Chondrocyte (in vitro differentiated cells): ENCODE data around the gene PGLYRP4. TPM values are rescaled to one million over a fixed set of nuclear protein-coding genes. Genes with fewer than 3 reads are reported as not detected.

Experiments used
- DNase-seq: peaks from one replicate; pipeline ENCODE4 v3.0.0; 2021; ENCODE audit warnings: mixed read lengths, low spot score
- H3K27ac Mint-ChIP-seq: one replicate; pipeline ENCODE4 v1.8.0; 2021; ENCODE audit warnings: mild to moderate bottlenecking, moderate library complexity, mixed read lengths; ENCODE audit not compliant: unreplicated experiment
- H3K27me3 Mint-ChIP-seq: 2 replicates; pipeline ENCODE4 v1.8.0; 2021; ENCODE audit warnings: low read depth, mixed read lengths
- H3K36me3 Mint-ChIP-seq: 2 replicates; pipeline ENCODE4 v1.8.0; 2021; ENCODE audit warnings: low read depth, mixed read lengths
- H3K4me1 Mint-ChIP-seq: 2 replicates; pipeline ENCODE4 v1.8.0; 2021; ENCODE audit warnings: low read depth, mild to moderate bottlenecking, mixed read lengths
- H3K4me3 Mint-ChIP-seq: one replicate; pipeline ENCODE4 v1.8.0; 2021; ENCODE audit warnings: mild to moderate bottlenecking, moderate library complexity, mixed read lengths; ENCODE audit not compliant: unreplicated experiment
- H3K9me3 Mint-ChIP-seq: 2 replicates; pipeline ENCODE4 v1.8.0; 2021; ENCODE audit warnings: low read depth, mixed read lengths
- total RNA-seq: library from RNA; stranded (reverse); gene quantifications from 3 replicates; pipeline ENCODE4 v1.2.1, GENCODE V29; 2021
- TF ChIP-seq, protein P1 (sequence below): fragments of 200-600 bp; sonication (generic); IDR thresholded peaks from 2 replicates; pipeline ENCODE4 v1.5.0; 2021; ENCODE audit warnings: antibody characterized with exemption, mild to moderate bottlenecking, moderate library complexity

The PGLYRP4 gene
- total RNA-seq, 1 donor from 2014 or later, result not detected

DNA sequence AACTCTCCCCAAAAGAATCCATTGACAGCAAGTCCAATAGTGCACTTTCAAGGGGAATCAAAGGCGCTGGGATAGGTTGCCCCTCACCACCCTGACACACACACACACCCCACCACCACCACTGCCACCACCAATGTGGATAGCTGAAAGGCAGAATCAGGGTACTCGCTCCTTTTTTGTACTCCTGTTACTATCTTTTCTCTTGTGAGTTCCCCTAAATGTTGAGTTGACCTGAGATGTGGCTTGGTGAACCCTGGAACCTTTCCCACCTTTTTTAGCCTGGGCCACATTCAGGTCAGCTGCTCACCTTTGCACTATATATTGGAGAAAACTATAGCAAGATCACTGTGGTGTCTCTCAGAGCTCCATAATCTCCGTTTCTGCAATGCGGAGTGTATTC, 38.4 kb upstream of the PGLYRP4 start:
- H3K36me3 Mint-ChIP-seq, result peaks cover 2% of the 10 kb centered on the region
- no peak overlapping the region for H3K4me3 Mint-ChIP-seq
- TF ChIP-seq, protein P1, sequence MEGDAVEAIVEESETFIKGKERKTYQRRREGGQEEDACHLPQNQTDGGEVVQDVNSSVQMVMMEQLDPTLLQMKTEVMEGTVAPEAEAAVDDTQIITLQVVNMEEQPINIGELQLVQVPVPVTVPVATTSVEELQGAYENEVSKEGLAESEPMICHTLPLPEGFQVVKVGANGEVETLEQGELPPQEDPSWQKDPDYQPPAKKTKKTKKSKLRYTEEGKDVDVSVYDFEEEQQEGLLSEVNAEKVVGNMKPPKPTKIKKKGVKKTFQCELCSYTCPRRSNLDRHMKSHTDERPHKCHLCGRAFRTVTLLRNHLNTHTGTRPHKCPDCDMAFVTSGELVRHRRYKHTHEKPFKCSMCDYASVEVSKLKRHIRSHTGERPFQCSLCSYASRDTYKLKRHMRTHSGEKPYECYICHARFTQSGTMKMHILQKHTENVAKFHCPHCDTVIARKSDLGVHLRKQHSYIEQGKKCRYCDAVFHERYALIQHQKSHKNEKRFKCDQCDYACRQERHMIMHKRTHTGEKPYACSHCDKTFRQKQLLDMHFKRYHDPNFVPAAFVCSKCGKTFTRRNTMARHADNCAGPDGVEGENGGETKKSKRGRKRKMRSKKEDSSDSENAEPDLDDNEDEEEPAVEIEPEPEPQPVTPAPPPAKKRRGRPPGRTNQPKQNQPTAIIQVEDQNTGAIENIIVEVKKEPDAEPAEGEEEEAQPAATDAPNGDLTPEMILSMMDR, result no peak
- no peak overlapping the region for H3K27ac Mint-ChIP-seq
- H3K9me3 Mint-ChIP-seq, result peaks cover 12% of the 10 kb centered on the region
- H3K4me1 Mint-ChIP-seq, result no peaks in the 10 kb centered on the region
- no peak for DNase-seq
- peaks cover 11% of the 10 kb centered on the region for H3K27me3 Mint-ChIP-seq

DNA sequence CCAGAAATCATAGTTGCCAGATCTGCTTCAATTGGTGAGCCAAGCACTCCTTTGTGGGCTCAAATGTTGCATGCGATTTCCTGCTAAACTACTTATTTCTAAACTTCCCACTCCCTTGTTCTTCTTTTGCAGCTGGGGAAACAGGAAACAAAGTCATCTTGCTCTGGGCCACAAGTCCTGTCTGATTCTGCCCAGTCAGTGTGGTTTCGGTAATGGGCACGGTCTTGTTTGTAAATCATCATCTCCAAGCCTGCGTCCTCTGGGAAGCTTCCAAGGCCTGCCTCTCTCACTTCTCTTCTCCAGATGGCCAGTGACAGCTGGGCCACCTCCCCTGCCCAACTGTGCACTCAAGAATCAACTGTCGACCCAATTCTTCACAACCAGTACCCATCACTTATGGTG, 37.9 kb upstream of the PGLYRP4 start:
- no peak for DNase-seq
- TF ChIP-seq, protein P1, result no peak
- peaks cover 9% of the 10 kb centered on the region for H3K27me3 Mint-ChIP-seq
- H3K36me3 Mint-ChIP-seq, result peaks cover 4% of the 10 kb centered on the region
- no peak overlapping the region for H3K27ac Mint-ChIP-seq
- no peaks in the 10 kb centered on the region for H3K4me1 Mint-ChIP-seq
- H3K9me3 Mint-ChIP-seq, result peaks cover 17% of the 10 kb centered on the region
- H3K4me3 Mint-ChIP-seq, result no peak overlapping the region

- peaks cover 7% of the 10 kb centered on the region for H3K27me3 Mint-ChIP-seq
- H3K27ac Mint-ChIP-seq, result no peak overlapping the region
- no peak overlapping the region for H3K4me3 Mint-ChIP-seq
- peaks cover 4% of the 10 kb centered on the region for H3K36me3 Mint-ChIP-seq
- DNase-seq, result no peak
- no peaks in the 10 kb centered on the region for H3K4me1 Mint-ChIP-seq
- TF ChIP-seq, protein P1, result no peak
- peaks cover 23% of the 10 kb centered on the region for H3K9me3 Mint-ChIP-seq
Observed at GRCh38 chr1:153384958-153385580, 36.4 kb upstream of the PGLYRP4 start.

DNA sequence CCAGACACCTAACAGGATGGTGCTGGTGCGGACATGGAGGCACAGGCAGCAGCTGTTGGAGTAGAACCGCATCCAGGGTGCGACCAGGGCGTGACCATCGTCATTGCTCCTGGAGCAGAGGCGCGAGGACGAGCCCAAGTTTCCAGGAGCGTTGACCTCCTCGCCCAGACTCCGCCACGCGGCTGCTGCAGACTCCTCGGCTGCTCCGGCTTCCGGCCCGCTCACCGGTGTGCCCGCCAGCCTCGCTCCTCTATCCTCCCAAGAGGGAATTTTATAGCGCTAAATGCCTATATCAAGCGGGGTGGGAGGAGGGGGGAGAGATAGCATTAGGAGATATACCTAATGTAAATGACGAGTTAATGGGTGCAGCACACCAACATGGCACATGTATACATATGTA, 32.1 kb upstream of the PGLYRP4 start:
- no peaks in the 10 kb centered on the region for H3K4me1 Mint-ChIP-seq
- no peak overlapping the region for H3K27ac Mint-ChIP-seq
- no peak for DNase-seq
- H3K36me3 Mint-ChIP-seq, result peaks cover 4% of the 10 kb centered on the region
- H3K4me3 Mint-ChIP-seq, result no peak overlapping the region
- TF ChIP-seq, protein P1, result no peak
- H3K27me3 Mint-ChIP-seq, result peaks cover 8% of the 10 kb centered on the region
- peaks cover 23% of the 10 kb centered on the region for H3K9me3 Mint-ChIP-seq

- TF ChIP-seq, protein P1, result no peak
- H3K27ac Mint-ChIP-seq, result no peak overlapping the region
- no peak for DNase-seq
- H3K9me3 Mint-ChIP-seq, result peaks cover 23% of the 10 kb centered on the region
- no peaks in the 10 kb centered on the region for H3K4me1 Mint-ChIP-seq
- H3K36me3 Mint-ChIP-seq, result peaks cover 4% of the 10 kb centered on the region
- H3K27me3 Mint-ChIP-seq, result peaks cover 8% of the 10 kb centered on the region
- no peak overlapping the region for H3K4me3 Mint-ChIP-seq
Observed at GRCh38 chr1:153379591-153379990, 30.9 kb upstream of the PGLYRP4 start.
